HT1080 (cell line): Measurements from ENCODE around the gene SMURF2. TPM values are rescaled to one million over a fixed set of nuclear protein-coding genes. Genes with fewer than 3 reads are reported as not detected.
A peak's percentile ranks its signal among the peaks of the same experiment; 100 is the strongest.
"Not testable (repeated sequence)": the region's sequence is repeated elsewhere in the genome, so short reads cannot be mapped to it uniquely, and the experiment has no call there.

Experiments used
- DNase-seq: peaks from one replicate; pipeline ENCODE4 v3.0.0-alpha.2; 2015; ENCODE audit warnings: low read depth
- polyA plus RNA-seq, 2 experiments: library from polyadenylated mRNA; depleted of rRNA; stranded (reverse); fragments of >200 nt; gene quantifications; 2 replicates each; pipeline ENCODE4 v1.2.3, GENCODE V29; 2015
- total RNA-seq: library from RNA; depleted of rRNA; stranded (reverse); fragments of >200 nt; shearing (Covaris generic); gene quantifications from 2 replicates; pipeline ENCODE4 v1.2.3, GENCODE V29; 2014; rRNA removed

Gene SMURF2
- 50.0 and 53.7 TPM in 2 replicates for total RNA-seq
- 49.6 and 66.2 TPM in 2 replicates for polyA plus RNA-seq (2015; cell fraction: cytosol; rRNA removed)
- 83.5 and 92.0 TPM in 2 replicates for polyA plus RNA-seq (2015; cell fraction: nucleus; rRNA removed)

DNA sequence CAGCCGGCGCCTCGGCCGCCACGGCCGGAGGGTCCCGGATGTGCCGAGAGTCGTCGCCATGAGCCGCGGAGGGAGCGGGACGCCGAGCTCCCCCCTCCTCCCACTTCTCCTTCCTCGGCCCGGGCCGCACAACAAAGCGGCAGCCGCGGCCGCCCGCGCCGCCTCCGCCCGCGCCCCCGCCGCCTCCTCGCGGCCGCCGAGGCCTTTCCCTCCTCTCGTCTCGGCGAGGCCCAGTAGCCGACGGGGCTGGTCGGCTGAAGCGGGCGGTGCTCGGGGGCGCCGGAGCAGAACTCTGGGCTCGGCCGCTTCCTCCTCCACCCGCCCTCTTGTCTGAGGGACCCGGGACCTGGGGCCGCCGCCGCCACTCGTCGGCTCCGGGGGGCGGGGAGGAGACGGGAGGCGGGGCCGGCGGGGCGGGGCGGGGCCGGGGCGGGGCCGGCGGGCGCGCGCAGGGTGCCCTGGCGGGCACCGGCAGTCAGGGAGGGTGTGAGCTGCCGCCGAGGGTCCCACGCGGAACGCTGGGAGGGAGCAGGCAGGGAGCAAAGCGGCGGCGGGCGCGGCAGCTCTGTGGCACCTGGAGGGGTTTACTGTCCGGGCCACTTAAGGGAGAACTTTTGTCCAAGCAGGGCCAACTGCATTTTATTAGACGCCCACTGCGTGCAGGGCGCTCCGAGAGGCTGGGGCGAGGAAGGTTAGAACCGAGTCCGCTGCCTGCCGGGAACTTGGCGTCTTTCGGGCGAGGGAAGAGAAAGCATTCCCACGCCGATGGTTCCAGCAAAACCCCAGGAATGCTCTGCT lies at the start of gene SMURF2:
TSS of gene SMURF2 (minus strand) at position 332 of the 798 bp plus-strand sequence. CDS start 427 bp downstream, outside the sequence.
- DNase-seq = peak; percentile 27

DNA sequence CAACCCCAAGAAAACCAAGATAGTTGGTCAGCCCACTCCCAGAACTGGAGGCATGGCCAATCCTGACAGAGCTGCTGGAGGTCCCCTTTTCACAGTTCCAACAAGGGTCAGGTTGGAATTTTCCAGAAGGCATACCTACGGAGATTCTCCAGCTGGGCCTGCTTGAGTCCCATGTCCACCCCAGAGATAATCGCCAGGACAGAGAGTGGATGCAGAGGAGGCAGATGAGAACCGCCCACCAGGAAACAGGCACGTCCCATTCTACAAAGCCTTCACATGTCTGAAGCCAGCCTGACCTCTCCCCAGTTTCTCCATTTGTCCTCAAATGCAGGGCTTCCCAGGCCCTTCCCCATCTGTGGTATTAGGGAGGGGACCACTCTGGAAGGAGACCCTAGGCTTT lies 47.4 kb upstream of the SMURF2 start:
- no peak for DNase-seq

DNA sequence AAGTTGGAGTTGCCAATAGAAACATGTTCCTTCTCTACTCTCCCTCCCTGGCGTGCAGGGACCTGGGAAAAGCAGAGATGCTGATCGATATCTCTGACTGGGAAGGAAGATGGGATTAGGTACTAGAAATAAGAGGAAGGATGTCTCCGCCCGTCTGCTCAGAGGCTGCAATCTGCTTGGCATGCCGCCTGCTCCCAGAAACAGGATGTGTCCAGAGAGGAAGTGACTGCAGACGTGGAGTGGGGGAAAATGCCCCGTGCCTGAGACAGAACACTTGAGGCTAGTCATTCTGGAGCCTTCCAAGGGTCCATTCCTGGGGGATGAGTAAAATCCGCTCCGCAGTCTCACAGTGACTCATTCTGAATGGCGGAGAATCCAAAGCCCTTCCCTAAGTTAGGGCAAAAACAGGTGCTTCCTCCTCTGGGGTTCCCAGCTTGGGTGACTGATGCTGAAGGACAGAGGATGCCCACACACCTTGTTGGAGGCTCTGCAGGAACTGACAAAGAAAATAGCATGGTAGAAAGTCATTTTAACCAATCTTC lies 45.0 kb upstream of the SMURF2 start:
- DNase-seq = peak; percentile 100

DNA sequence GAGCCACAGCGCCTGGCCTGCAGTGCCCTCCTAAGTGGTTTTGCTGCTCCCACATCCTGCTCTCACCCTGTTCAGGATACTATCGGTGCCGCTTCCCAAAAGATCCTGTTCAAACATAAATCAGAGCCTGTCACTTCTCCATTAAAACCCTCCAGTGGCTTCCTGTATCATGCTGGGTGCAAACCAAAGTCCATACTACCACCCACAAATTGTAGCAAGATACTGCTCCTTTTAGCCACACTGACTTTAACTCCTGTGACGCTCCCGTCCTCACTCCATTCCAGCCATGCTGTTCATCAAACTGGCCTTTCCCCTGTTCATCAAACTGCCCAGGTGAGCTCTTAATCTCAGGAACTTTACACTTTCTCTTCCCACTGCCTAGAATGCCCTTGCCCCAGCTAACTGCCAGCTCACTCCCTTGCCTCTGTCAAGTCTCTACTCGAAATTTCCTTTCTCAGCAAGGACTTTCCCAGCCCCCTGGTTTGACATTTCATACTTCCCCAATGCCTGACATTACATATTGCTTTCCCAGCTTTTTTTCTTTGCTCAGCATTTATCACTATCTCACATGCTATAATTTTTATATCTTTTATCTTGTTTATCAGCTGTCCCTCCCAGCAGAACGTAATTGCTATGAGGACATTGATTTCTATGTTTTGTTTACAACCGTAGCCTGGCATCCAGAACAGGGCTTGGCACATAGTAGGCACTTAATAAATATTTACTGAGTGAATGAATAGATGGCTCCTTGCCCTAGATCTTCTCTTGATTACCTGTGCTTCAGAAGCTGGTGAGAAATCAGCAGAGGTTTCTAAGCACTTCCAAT lies 44.3 kb upstream of the SMURF2 start:
- peak; percentile 94 for DNase-seq

DNA sequence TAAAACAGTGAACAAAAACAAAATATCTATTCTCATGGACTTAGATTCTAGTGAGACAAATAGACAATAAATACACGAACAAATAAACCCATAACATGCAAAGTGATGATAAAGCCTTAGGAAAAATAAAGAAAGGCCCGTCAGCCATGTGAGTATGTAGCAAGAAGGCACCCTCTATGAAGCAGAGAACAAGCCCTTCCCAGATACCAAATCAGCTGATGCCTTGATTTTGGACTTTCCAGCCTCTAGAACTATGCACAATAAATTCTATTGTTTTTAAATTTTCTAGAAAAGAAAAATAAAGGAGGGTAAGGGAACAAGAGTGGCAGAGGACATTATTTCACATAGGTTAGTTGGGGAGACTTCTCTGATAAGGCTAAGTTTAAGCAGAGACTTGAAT lies 40.7 kb upstream of the SMURF2 start:
- DNase-seq = no peak

DNA sequence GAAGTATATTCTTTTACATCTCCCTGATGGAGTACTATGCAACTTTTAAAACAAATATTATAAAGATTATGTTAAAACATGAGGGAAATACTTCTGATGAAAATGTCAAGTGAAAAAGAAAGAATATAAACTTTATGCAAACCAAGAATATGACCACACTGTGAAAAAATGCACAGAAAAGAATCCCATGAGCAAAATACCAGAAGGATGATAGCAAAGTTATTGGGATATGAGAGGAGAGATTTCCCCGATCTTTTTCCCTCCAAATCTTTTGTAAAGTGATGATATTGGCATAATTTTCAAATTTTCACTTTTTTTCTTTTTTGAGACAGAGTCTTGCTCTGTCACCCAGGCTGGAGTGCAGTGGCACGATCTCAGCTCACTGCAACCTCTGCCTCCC lies 36.6 kb upstream of the SMURF2 start:
- no peak for DNase-seq

DNA sequence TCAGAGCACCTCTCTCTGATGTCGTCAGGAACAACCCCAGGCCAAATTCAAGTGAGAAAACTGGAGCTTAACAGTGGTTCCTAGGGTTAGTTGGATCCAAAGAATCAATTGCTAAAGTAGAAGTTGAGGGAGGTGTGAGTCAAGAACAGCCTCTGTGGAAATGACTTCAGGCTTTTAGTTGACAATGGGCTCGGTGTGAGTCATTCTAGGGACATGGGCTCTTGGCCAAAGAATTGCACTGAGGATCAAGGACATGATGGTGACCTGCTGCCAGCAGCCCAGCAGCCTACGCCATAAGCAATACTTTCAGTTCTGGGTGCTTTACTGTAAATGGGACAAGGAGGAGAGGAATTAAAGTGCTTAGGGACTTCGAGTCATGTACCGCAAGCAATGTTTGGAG lies 32.1 kb upstream of the SMURF2 start:
- DNase-seq = peak; percentile 77

DNA sequence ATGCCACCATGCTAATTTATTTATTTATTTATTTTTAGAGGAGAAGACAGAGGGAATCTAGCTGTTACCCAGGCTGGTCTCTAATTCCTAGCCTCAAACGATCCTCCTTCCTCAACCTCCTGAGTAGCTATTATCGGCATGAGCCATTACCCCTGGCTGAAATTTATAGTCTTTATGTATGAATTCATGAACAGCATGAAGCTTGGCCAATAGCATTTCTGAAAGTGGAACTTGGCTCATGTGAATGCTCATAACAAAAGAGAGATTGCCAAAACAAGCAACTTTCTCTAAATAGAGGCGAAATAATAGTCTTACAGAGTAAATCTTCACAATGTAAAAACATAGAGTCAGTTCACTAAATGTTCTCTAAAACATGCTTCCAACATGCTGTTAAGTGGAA lies 30.1 kb upstream of the SMURF2 start:
- no peak for DNase-seq

DNA sequence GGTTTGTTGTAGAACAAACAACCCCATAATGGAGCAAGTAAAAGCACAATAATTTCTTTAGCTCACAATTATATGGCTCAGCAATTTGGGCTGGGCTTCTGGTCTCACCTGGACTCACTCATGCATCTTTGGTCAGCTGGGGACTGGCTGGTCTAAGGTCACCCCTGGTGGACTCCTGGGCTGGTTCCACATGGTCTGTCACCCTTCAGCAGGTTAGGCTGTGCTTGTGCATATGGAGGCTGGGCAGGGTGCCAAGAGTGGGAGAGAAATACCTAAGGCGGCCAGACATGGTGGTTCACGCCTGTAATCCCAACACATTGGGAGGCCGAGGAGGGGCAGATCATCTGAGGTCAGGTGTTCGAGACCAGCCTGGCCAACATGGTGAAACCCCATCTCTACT lies 27.0 kb upstream of the SMURF2 start:
- no peak for DNase-seq

DNA sequence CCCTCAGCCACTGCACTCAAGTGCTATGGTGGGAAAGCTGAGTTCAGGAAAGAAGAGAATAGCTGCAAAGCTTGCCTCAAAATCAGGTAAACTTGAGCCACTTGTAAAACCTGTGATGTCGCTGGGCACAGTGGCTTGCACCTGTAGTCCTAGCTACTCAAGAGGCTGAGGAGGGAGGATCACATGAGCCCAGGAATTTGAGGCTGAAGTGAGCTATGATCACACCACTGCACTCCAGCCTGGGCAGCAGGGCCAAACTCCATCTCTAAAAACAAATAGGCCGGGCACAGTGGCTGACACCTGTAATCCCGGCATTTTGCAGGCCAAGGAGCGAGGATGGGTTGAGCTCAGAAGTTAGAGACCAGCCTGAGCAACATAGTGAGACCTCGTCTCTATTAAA lies 26.4 kb upstream of the SMURF2 start:
- no peak for DNase-seq

DNA sequence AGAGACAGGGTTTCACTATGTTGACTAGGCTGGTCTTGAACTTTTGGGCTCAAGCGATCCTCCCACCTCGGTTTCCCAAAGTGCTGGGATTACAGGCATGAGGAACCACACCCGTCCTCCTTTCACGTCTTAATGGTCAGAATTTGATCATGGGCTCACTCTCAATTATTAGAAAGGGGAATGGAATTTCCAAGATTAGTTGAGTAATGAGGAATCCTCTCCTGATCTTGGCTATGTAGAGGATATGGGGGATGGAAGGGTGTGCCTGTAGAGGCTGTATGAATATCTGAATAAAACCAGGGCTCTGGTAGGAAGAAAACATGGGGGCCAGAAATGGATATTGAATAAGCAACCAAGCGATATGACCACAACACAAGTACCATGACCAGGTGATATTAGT lies 25.9 kb upstream of the SMURF2 start:
- peak; percentile 59 for DNase-seq

DNA sequence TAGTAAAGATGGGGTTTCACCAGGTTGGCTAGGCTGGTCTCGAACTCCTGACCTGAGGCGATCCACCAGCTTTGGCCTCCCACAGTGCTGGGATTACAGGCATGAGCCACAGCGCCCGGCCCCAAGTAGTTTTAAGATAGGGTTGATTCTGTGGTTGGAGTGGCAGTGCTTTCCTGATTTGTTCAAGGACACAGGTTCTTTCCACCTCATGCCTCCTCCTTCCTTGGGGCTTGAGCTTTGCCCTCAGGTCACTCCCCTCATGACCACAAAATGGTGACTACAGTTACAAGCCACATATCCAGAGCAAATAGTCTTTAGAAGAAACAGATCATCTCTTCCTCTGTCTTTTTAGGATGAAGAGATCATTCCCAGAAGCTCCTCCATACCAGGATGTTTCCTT lies 25.3 kb upstream of the SMURF2 start:
- DNase-seq = no peak

DNA sequence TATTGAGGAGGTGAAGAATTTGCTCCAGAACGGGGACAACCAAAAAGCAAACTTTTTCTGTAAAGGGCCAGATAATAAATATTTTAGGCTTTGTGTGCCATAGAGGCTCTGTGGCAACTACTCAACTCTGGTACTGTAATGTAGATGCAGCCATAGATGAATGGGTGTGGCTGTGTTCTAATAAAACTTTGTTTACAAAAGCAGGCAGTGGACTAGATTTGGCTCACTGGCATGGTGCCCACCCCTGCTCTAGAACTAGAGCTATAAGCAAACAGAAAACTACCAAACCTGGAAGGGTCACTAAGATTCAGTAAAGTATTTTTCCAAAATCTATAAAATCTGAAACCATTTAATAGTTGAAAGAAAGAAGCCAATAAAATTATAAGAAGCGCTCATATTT lies 24.6 kb upstream of the SMURF2 start:
- no peak for DNase-seq

DNA sequence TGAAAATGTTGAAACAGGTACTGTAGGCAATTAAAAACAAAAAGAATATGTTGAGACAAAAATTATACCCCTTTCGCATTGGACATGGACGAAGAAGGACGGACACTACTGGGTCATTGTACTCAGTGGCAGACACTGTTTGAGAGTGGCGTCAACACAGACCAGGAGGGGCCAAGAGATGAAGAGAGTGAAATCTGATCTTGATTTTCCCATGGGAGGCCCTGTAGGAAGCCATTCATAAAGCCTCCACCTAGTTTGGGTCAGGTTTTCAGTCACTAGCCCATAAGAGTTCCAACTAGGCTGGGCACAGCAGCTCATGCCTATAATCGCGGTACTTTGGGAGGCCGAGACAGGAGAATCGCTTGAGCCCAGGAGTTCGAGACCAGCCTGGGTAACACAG lies 23.6 kb upstream of the SMURF2 start:
- no peak for DNase-seq

DNA sequence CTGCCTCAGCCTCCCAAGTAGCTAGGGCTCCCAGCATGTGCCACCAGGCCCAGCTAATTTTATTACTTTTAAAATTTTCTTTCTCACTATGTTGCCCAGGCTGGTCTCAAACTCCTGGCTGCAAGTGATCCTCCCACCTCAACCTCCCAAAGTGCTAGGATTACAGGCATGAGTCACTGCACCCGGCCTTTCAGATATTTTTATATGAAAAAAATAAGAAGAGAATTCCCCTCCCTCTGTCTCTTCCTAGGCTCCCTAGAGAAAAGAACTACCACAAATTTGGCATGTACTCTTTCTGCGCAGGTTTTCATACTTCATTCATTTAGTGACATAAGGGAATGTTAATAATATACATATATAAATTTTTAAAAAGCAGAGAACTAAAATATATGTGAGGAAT lies 21.7 kb upstream of the SMURF2 start:
- peak; percentile 55 for DNase-seq

DNA sequence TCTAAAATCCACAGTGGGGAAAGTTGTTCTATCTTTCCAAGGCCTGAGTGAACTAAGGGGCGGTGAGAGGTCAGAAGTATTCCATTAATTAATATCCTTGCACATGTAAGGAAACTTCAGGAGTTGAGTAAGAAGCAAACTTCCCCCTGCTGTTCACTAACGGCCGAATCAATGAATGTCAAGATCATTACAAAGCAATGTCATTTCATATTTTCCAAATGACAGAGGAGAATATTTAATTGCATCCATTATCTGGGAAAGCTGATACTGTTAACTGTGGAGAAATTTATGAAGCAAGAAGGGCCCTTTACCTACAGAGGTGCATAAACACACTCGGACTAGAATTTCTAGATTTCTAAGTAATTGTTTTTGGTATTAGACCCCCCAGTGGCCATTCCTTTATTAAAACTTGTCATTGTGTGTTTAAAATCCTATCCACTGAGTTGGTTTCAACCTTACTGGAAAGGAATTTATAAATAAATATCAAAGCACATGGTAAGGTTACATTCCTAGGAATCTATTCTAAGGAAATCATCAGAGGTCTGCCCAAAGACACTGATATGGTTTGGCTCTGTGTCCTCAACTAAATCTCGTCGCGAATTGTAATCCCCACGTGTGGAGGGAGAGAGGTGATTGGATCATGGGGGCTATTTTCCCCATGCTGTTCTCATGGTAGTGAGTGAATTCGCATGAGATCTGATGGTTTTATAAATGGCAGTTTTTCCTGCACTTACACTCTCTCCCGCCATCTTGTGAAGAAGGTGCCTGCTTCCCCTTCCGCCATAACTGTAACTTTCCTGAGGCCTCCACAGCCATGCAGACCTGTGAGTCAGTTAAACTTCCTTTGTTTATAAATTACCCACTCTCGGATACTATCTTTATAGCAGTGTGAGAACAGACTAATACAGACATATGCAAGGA lies 20.4 kb upstream of the SMURF2 start:
- no peak for DNase-seq

DNA sequence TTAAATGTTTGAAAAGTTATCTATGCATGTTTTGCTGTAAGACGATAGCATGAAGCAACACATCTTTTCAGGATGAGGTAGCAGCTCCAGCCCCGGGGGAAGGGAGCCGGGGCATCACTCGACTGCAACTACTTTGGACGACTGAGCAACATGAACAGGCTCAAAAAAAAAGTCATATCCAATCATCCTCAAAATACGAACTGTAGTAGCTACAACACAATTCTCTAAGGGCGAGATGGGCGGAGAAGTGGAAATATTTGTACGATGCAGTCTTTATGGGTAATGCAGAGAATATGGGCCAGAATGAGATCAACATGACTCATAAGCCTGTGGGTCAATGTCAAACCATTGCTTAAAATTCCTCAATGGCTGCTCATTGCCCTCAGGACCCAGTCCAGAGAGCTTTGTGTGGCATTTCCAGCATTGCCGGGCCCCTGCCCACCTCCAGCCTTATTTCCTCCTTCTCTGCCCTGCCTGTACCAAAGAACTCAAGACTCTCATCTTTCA lies 17.7 kb upstream of the SMURF2 start:
- DNase-seq = peak; percentile 87

DNA sequence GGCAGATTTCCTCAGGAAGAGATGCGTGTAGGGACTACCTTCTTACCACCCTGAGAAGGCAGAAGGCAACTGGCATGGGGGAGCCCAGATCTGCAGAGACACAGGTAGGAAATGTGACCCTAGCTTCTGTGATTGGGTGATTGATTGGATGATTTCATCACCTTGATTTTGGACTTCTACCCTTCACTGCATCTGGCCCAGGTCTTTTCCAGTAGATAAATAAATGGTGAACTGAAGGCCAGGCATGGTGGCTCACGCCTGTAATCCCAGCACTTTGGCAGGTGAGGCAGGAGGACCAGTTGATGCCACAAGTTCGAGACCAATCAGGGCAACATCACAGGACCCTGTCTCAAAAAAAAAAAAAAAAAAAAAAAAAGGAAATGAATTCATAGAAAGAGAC lies 14.7 kb upstream of the SMURF2 start:
- DNase-seq = no peak

DNA sequence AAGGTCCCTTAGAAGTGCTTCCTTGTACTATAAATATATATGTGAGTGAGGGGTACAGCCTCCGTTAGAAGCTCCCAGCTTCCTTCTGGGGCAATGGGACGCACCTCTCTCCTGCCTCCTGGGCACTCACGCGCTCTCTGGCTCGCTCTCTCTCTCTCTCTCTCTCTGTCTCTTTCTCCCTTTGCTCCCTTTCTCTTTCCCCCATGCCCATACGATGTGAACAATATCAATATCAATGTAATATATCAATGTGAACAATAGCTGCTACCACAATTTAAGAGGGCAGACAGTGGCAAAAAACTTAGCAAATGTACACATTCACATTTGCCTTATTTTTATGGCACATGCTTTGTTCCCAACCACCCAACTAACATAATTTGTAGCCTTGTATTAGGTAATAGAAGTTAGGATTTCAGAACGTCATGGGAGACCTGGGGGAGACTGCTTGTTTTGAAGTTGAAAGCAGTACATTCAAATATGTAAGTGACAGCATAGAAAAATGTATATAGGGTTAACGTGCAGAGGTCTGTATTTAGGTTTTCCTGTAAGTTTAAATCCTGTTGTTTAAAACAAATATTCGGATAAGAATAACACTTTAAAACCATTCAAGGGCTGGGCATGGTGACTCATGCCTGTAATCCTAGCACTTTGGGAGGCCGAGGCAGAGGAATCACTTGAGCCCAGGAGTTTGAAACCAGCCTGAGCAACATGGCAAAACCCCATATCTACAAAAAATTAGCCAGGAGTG lies 8.9 kb upstream of the SMURF2 start:
- not testable (repeated sequence) for DNase-seq
